Measurements from ENCODE around the gene KIF26B.

- TF ChIP-seq CTCF (conservative IDR thresholded peaks at IDR 0.05; ENCODE audit: low read length) (no peak), EZH2phosphoT487 (IDR thresholded peaks at IDR 0.05; ENCODE audit: borderline replicate concordance) (no peak)
Measured at GRCh38 chr1:245118066-245118465, 36.7 kb upstream of the KIF26B start.

Data from Loucy (cell line).